ENCODE results near the gene ACTR5.
A peak's percentile ranks its signal among the peaks of the same experiment; 100 is the strongest.

The ACTR5 gene

DNA sequence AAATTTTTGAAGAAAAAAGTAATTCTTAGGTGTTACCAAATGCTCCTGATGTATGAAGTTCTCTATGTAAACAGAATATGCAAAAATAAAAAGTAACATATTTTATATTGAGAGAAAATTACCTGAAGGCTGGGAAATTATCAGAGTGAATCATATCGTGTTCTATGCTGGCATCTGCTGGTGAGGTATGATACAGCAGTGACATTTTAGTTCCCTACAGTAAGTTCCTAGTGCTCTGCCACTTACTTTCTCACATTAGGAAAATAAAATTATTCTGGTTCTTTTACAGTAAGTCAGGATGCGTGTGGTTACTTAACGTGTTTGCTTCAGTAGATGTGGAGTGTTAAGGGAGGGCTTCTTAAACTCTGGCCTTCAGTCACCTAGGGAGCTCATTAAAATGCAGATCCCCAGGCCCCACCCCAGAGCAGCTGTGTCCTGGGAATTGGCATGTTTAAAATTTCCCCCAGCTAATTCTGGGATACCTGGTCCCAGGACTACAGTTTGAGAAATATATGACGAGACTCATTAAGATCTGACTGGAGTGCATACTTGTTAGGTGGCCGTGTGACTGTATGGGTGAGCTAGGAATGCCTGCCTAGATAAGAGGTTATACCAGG, 3.2 kb downstream of the ACTR5 start:
- H3K36me3 ChIP-seq (ENCODE audit: control insufficient read depth, insufficient read depth, low read length) = peaks cover 8% of the 10 kb centered on the region
- peak; percentile 63 for TF ChIP-seq CTCF (IDR thresholded peaks at IDR 0.05; ENCODE audit: insufficient read depth, low read length, poor library complexity, severe bottlenecking)
- H3K27me3 ChIP-seq (replicated peaks; ENCODE audit: control insufficient read depth, insufficient read depth, low read length) = no peaks in the 10 kb centered on the region
- H3K4me3 ChIP-seq (replicated peaks; ENCODE audit: low read depth, low read length) = no peak overlapping the region
- no peak for DNase-seq (ENCODE audit: extremely low read depth, insufficient read length)

DNA sequence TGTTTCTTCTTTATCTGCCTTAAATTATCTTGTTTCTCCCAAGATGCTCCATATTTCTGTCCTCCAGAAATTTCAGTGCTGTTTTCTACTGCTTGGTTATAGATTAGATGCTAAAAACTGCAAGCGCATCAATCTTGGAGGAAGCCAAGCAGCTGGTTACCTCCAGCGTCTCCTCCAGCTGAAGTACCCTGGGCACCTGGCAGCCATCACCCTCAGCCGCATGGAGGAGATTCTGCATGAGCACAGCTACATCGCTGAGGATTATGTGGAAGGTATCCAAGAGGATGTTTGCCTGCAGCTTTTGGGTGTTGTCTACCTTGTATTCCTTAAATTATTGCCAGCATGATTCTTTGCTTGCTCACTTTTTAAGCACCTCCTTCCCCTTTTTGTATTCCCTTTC, 3.8 kb downstream of the ACTR5 start:
- TF ChIP-seq CTCF (IDR thresholded peaks at IDR 0.05; ENCODE audit: insufficient read depth, low read length, poor library complexity, severe bottlenecking) = no peak
- Histone ChIP-seq H3K27me3 (replicated peaks; ENCODE audit: control insufficient read depth, insufficient read depth, low read length) (no peaks in the 10 kb centered on the region), H3K36me3 (ENCODE audit: control insufficient read depth, insufficient read depth, low read length) (peaks cover 8% of the 10 kb centered on the region), H3K4me3 (replicated peaks; ENCODE audit: low read depth, low read length) (no peak overlapping the region)
- DNase-seq (ENCODE audit: extremely low read depth, insufficient read length) = no peak

DNA sequence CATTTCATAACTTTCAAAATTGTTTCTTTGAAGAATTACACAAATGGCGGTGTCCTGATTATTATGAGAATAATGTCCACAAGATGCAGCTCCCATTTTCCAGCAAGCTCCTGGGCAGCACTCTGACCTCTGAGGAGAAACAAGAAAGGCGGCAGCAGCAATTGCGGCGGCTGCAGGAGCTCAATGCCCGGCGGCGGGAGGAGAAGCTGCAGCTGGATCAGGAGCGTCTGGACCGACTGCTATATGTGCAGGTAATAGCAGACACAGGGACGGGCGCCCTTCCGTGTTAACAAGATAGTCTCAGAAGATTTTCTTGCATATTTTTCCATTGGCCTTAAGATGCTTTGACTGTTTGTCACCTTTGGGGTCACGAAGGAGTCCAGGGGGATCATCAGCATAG, 6.7 kb downstream of the ACTR5 start:
- Histone ChIP-seq H3K27me3 (replicated peaks; ENCODE audit: control insufficient read depth, insufficient read depth, low read length) (no peaks in the 10 kb centered on the region), H3K4me3 (replicated peaks; ENCODE audit: low read depth, low read length) (no peak overlapping the region), H3K36me3 (ENCODE audit: control insufficient read depth, insufficient read depth, low read length) (peaks cover 11% of the 10 kb centered on the region)
- DNase-seq (ENCODE audit: extremely low read depth, insufficient read length) = no peak
- TF ChIP-seq CTCF (IDR thresholded peaks at IDR 0.05; ENCODE audit: insufficient read depth, low read length, poor library complexity, severe bottlenecking) = no peak

- H3K36me3 ChIP-seq (ENCODE audit: control insufficient read depth, insufficient read depth, low read length) = peaks cover 12% of the 10 kb centered on the region
- no peaks in the 10 kb centered on the region for H3K27me3 ChIP-seq (replicated peaks; ENCODE audit: control insufficient read depth, insufficient read depth, low read length)
- DNase-seq (ENCODE audit: extremely low read depth, insufficient read length) = no peak
- TF ChIP-seq CTCF (IDR thresholded peaks at IDR 0.05; ENCODE audit: insufficient read depth, low read length, poor library complexity, severe bottlenecking) = no peak
- H3K4me3 ChIP-seq (replicated peaks; ENCODE audit: low read depth, low read length) = no peak overlapping the region
These were observed 7.2 kb downstream of the ACTR5 start for GRCh38 chr20:38755324-38755910.

DNA sequence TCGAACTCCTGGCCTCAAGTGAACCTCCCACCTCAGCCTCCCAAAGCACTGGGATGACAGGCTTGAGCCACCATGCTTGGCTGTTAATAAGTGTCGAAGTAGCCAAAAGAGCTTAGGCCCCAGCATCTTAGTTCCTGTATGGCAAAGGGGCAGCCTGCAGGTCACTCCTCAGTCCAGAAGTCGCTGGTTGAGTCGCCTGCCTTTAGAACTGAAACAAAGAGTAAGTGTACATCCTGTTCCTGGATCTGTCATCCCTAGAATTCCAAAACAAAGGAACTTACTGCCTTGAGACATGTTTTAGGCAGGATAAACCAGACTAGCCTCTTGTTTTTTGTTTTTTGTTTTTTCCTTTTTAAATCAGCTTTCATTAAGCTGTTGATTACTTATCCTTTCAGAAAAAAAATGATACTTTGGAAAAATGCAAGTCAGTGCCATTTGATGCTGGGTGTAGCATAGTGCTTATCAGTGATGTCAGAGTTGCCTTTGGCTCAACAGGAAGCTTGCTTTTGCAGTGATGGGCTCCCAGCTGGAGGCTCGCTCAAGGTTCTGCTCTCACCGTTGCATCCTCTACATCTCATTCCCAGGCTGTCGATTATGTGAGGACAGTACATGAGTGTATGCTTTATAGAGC, 9.0 kb downstream of the ACTR5 start:
- TF ChIP-seq CTCF (IDR thresholded peaks at IDR 0.05; ENCODE audit: insufficient read depth, low read length, poor library complexity, severe bottlenecking) = no peak
- H3K27me3 ChIP-seq (replicated peaks; ENCODE audit: control insufficient read depth, insufficient read depth, low read length) = no peaks in the 10 kb centered on the region
- H3K36me3 ChIP-seq (ENCODE audit: control insufficient read depth, insufficient read depth, low read length) = peaks cover 12% of the 10 kb centered on the region
- DNase-seq (ENCODE audit: extremely low read depth, insufficient read length) = no peak
- no peak overlapping the region for H3K4me3 ChIP-seq (replicated peaks; ENCODE audit: low read depth, low read length)
